ENCODE data around the gene PDE6B. TPM values are rescaled to one million over a fixed set of nuclear protein-coding genes. Genes with fewer than 3 reads are reported as not detected.

Gene PDE6B
- total and polyA plus RNA-seq, 2 of the 13 experiments (the other 11 are each of a cell fraction or from before 2014, with no cell fraction given), result 0.38 to 0.40 TPM

- BruUV-seq (replicated peaks), result no TSS peak
- H3K36me3 ChIP-seq (replicated peaks in 1 of 2; ENCODE audit: control insufficient read depth in 1 of 2, insufficient read depth in 2 of 2, low read length in 2 of 2), result no peaks in the 10 kb centered on the region
- H3K4me1 ChIP-seq (ENCODE audit: insufficient read depth, low read length), result peaks cover 8% of the 10 kb centered on the region
- 36% methylated on average over 12 of the region's 20 CpGs for WGBS (ENCODE audit: low lambda C conversion rate)
- H2AFZ ChIP-seq (ENCODE audit: low read length), result no peak overlapping the region
- H3K4me3 ChIP-seq (replicated peaks in 1 of 3; ENCODE audit: insufficient read depth in 1 of 3, low read depth in 2 of 3, low read length in 3 of 3), result no peak overlapping the region
- ATAC-seq (no peak), FAIRE-seq (no peak), DNase-seq (ENCODE audit: low spot score) (no peak)
- ChIA-PET CTCF (ENCODE audit: low intra/inter-chr PET ratio, low total read pairs) (no interaction called here), POLR2A (no interaction called here)
- no peaks in the 10 kb centered on the region for H4K20me1 ChIP-seq (ENCODE audit: insufficient read depth, low read length)
- in situ Hi-C loops (cut with HindIII; ENCODE audit: extremely low pct_ligation_motif_present, low pct_unique_long_range_greater_than_20kb) (no loop called here), intact Hi-C loops (cut with micrococcal nuclease; ENCODE audit: unreplicated experiment) (no loop called here)
- H3K27ac ChIP-seq (ENCODE audit: extremely low read length, insufficient read depth, low read length), result no peak overlapping the region
- peaks cover 15 to 78% of the 10 kb centered on the region in 2 experiments; a peak in 4 of 5 replicates for H3K27me3 ChIP-seq (ENCODE audit: control insufficient read depth in 1 of 2, insufficient read depth in 2 of 2, low read length in 2 of 2)
- H3K4me2 ChIP-seq (ENCODE audit: low read depth, low read length), result no peak overlapping the region
- no peak for TF ChIP-seq ZNF530 (CRISPR knock-in tag; IDR thresholded peaks at IDR 0.05; ENCODE audit: low read depth)
- H3K9ac ChIP-seq (ENCODE audit: insufficient read depth, low read depth, low read length), result no peak overlapping the region
- no peaks in the 10 kb centered on the region for H3K79me2 ChIP-seq (ENCODE audit: insufficient read depth, low read length)
- H3K9me3 ChIP-seq (ENCODE audit: low read length), result no peaks in the 10 kb centered on the region
These were observed 1.1 kb downstream of the PDE6B start for GRCh38 chr4:626201-627091.

GRCh38 chr4:627347-628125, 2.2 kb downstream of the PDE6B start:
- peaks cover 14 to 68% of the 10 kb centered on the region in 2 experiments; a peak in 4 of 5 replicates for H3K27me3 ChIP-seq (ENCODE audit: control insufficient read depth in 1 of 2, insufficient read depth in 2 of 2, low read length in 2 of 2)
- no peak overlapping the region for H3K4me2 ChIP-seq (ENCODE audit: low read depth, low read length)
- no peak overlapping the region for H2AFZ ChIP-seq (ENCODE audit: low read length)
- FAIRE-seq, result no peak
- H3K9me3 ChIP-seq (ENCODE audit: low read length), result no peaks in the 10 kb centered on the region
- no peaks in the 10 kb centered on the region for H3K36me3 ChIP-seq (replicated peaks in 1 of 2; ENCODE audit: control insufficient read depth in 1 of 2, insufficient read depth in 2 of 2, low read length in 2 of 2)
- intact Hi-C loops (cut with micrococcal nuclease; ENCODE audit: unreplicated experiment) (no loop called here), in situ Hi-C loops (cut with HindIII; ENCODE audit: extremely low pct_ligation_motif_present, low pct_unique_long_range_greater_than_20kb) (no loop called here)
- no peak for DNase-seq (ENCODE audit: low spot score)
- H3K27ac ChIP-seq (ENCODE audit: extremely low read length, insufficient read depth, low read length), result no peak overlapping the region
- peaks cover 8% of the 10 kb centered on the region for H3K4me1 ChIP-seq (ENCODE audit: insufficient read depth, low read length)
- WGBS (ENCODE audit: low lambda C conversion rate), result 10% methylated on average over 14 of the region's 15 CpGs
- BruUV-seq (replicated peaks), result no TSS peak
- H4K20me1 ChIP-seq (ENCODE audit: insufficient read depth, low read length), result no peaks in the 10 kb centered on the region
- no peak overlapping the region for H3K9ac ChIP-seq (ENCODE audit: insufficient read depth, low read depth, low read length)
- H3K4me3 ChIP-seq (replicated peaks in 1 of 3; ENCODE audit: insufficient read depth in 1 of 3, low read depth in 2 of 3, low read length in 3 of 3), result no peak overlapping the region
- ATAC-seq, result no peak
- H3K79me2 ChIP-seq (ENCODE audit: insufficient read depth, low read length), result no peaks in the 10 kb centered on the region
- CTCF ChIA-PET (ENCODE audit: low intra/inter-chr PET ratio, low total read pairs), result no interaction called here
- POLR2A ChIA-PET, result no interaction called here
- TF ChIP-seq RARG (CRISPR knock-in tag; IDR thresholded peaks at IDR 0.05; ENCODE audit: low read depth) (no peak), GABPA (IDR thresholded peaks at IDR 0.05; ENCODE audit: low read depth, low read length) (no peak), GABPA (CRISPR knock-in tag; IDR thresholded peaks at IDR 0.05; ENCODE audit: low read depth) (no peak), SYNCRIP (IDR thresholded peaks at IDR 0.05; ENCODE audit: insufficient read depth, low read depth, low read length) (no peak), ZBTB21 (CRISPR knock-in tag; IDR thresholded peaks at IDR 0.05) (no peak), ZNF589 (CRISPR knock-in tag; conservative IDR thresholded peaks at IDR 0.05) (no peak), ZNF792 (CRISPR knock-in tag; IDR thresholded peaks at IDR 0.05) (no peak), ZNF747 (CRISPR knock-in tag; IDR thresholded peaks at IDR 0.05; ENCODE audit: borderline replicate concordance) (no peak), ETS1 (CRISPR knock-in tag; IDR thresholded peaks at IDR 0.05) (no peak), REXO4 (CRISPR knock-in tag; IDR thresholded peaks at IDR 0.05; ENCODE audit: borderline replicate concordance) (no peak), SALL2 (CRISPR knock-in tag; IDR thresholded peaks at IDR 0.05) (no peak), EP300 (IDR thresholded peaks at IDR 0.05; ENCODE audit: low read depth in 2 of 2, low read length in 2 of 2) (no peak), EP300 (CRISPR knock-in tag; IDR thresholded peaks at IDR 0.05; ENCODE audit: borderline replicate concordance) (no peak)
